ENCODE data around the gene HNRNPU.

Gene HNRNPU

DNA sequence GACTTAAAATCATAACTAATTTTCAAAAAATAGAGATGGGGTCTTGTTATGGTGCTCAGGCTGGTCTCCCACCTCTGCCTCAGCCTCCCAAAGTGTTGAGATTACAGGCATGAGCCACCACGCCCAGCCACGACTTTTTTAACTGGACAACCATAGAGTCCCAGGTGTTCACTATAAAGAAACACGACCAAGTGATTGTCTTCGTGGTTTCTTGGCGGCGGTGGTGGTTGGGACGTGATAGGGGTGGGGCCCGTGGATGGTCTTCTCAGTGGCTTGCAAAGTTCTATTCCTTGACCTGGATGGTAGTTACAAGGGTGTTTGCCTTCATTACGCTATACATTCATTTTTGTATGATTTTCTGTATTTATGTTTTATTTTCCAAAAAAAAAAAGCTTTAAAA lies 63.5 kb downstream of the HNRNPU start:
- no peak for DNase-seq
